Fibroblast of lung (primary cell): ENCODE data around the gene ADRA2C. TPM values are rescaled to one million over a fixed set of nuclear protein-coding genes. Genes with fewer than 3 reads are reported as not detected.

Source experiments
- DNase-seq, 2 donors: peaks; one replicate each; pipeline versions ENCODE4 v3.0.0 to v3.0.0-alpha.2; 2010; ENCODE audit warnings: low read depth in 2 of 2
- H2AFZ ChIP-seq: 2 replicates; pipeline ENCODE4 v1.5.1; 2012; ENCODE audit warnings: low read length, control low read depth, inconsistent platforms
- H3K27ac ChIP-seq: 2 replicates; pipeline ENCODE4 v1.5.1; 2011; ENCODE audit warnings: low read length, control low read depth; ENCODE audit not compliant: insufficient read depth
- H3K27me3 ChIP-seq: 2 replicates; pipeline ENCODE4 v1.5.1; 2011; ENCODE audit warnings: mild to moderate bottlenecking, low read length; ENCODE audit not compliant: control insufficient read depth, insufficient read depth
- H3K36me3 ChIP-seq: 2 replicates; pipeline ENCODE4 v1.5.1; 2011; ENCODE audit warnings: low read length; ENCODE audit not compliant: control insufficient read depth, insufficient read depth
- H3K4me1 ChIP-seq: 2 replicates; pipeline ENCODE4 v1.5.1; 2011; ENCODE audit warnings: low read length; ENCODE audit not compliant: control insufficient read depth, insufficient read depth; ENCODE audit errors: extremely low read depth
- H3K4me2 ChIP-seq: 2 replicates; pipeline ENCODE4 v1.5.1; 2011; ENCODE audit warnings: low read length, control low read depth; ENCODE audit not compliant: insufficient read depth; ENCODE audit errors: extremely low read depth
- H3K4me3 ChIP-seq, 4 experiments: fragments of 200-600 bp in 1 of 4; sonication (generic) in 1 of 4; replicated peaks in 1 of 4; 2 replicates each; pipeline ENCODE4 v1.5.1; 2011 to 2016; ENCODE audit warnings: low read length in 4 of 4, low read depth in 3 of 4, mild to moderate bottlenecking in 3 of 4, control low read depth in 2 of 4, inconsistent platforms in 1 of 4, mixed read lengths in 1 of 4; ENCODE audit not compliant: insufficient read depth in 1 of 4; ENCODE audit errors: control extremely low read depth in 1 of 4
- H3K79me2 ChIP-seq: 2 replicates; pipeline ENCODE4 v1.5.1; 2012; ENCODE audit warnings: mild to moderate bottlenecking, low read length, inconsistent platforms; ENCODE audit not compliant: control insufficient read depth, insufficient read depth
- H3K9ac ChIP-seq: 2 replicates; pipeline ENCODE4 v1.5.1; 2011; ENCODE audit warnings: mild to moderate bottlenecking, low read length, control low read depth; ENCODE audit not compliant: insufficient read depth
- H3K9me3 ChIP-seq: 2 replicates; pipeline ENCODE4 v1.5.1; 2012; ENCODE audit warnings: low read depth, low read length; ENCODE audit not compliant: control insufficient read depth, insufficient read depth
- H4K20me1 ChIP-seq: 2 replicates; pipeline ENCODE4 v1.5.1; 2011; ENCODE audit warnings: low read length; ENCODE audit not compliant: control insufficient read depth, insufficient read depth; ENCODE audit errors: extremely low read depth
- CTCF ChIP-seq, 2 donors: IDR thresholded peaks in 1 of 2; conservative IDR thresholded peaks in 1 of 2; 1 replicate in 1 of 2; 2 replicates in 1 of 2; pipeline ENCODE4 v1.5.1; 2011 to 2012; ENCODE audit warnings: low read length in 2 of 2, control low read depth in 1 of 2, inconsistent platforms in 1 of 2, low read depth in 1 of 2, mild to moderate bottlenecking in 1 of 2
- EZH2 ChIP-seq: IDR thresholded peaks from 2 replicates; pipeline ENCODE4 v1.5.1; 2012; ENCODE audit warnings: low read length, control low read depth, mild to moderate bottlenecking; ENCODE audit errors: missing control alignments
- polyA plus RNA-seq, 2 donors: library from polyadenylated mRNA; depleted of rRNA in 1 of 2; stranded (reverse) in 1 of 2; unstranded in 1 of 2; fragments of >200 nt; gene quantifications; 2 replicates each; pipeline ENCODE4 v1.2.1, GENCODE V29; 2011 to 2012; ENCODE audit warnings: missing spikeins in 1 of 2
- total RNA-seq: library from RNA; depleted of rRNA; stranded (reverse); fragments of >200 nt; gene quantifications from 2 replicates; pipeline ENCODE4 v1.2.1, GENCODE V29; 2014

Gene ADRA2C
- total and polyA plus RNA-seq, 2 donors (not counting 1 experiment from before 2014, with no cell fraction given): 0.30 to 0.33 TPM

- Histone ChIP-seq H3K36me3 (no peaks in the 10 kb centered on the region), H3K27me3 (peaks cover 6% of the 10 kb centered on the region)
- no peak for DNase-seq
Observed at GRCh38 chr4:3750334-3750733, 15.9 kb upstream of the ADRA2C start.

GRCh38 chr4:3752022-3752421, 14.2 kb upstream of the ADRA2C start:
- Histone ChIP-seq H3K9me3 (no peaks in the 10 kb centered on the region), H2AFZ (no peak overlapping the region), H3K4me3 (no peak overlapping the region), H3K27ac (no peak overlapping the region), H4K20me1 (no peaks in the 10 kb centered on the region), H3K4me1 (no peaks in the 10 kb centered on the region), H3K4me2 (no peak overlapping the region), H3K36me3 (no peaks in the 10 kb centered on the region), H3K9ac (no peak overlapping the region), H3K79me2 (no peaks in the 10 kb centered on the region), H3K27me3 (peaks cover 8% of the 10 kb centered on the region)
- DNase-seq: no peak
- TF ChIP-seq CTCF (conservative IDR thresholded peaks at IDR 0.05 in 1 of 2, IDR thresholded peaks at IDR 0.05 in 1 of 2; ENCODE audit: low read depth in 1 of 2, low read length in 2 of 2): no peak
- no peak for TF ChIP-seq EZH2

More at GRCh38 chr4:3750334-3750733, 15.9 kb upstream of the ADRA2C start:
- H3K79me2 ChIP-seq: no peaks in the 10 kb centered on the region
- no peak overlapping the region for H3K27ac ChIP-seq
- no peak overlapping the region for H3K4me2 ChIP-seq
- no peak for TF ChIP-seq EZH2
- no peak for TF ChIP-seq CTCF (conservative IDR thresholded peaks at IDR 0.05 in 1 of 2, IDR thresholded peaks at IDR 0.05 in 1 of 2; ENCODE audit: low read depth in 1 of 2, low read length in 2 of 2)
- H3K4me3 ChIP-seq: no peak overlapping the region
- no peaks in the 10 kb centered on the region for H4K20me1 ChIP-seq
- H2AFZ ChIP-seq: no peak overlapping the region
- no peak overlapping the region for H3K9ac ChIP-seq
- no peaks in the 10 kb centered on the region for H3K9me3 ChIP-seq
- H3K4me1 ChIP-seq: no peaks in the 10 kb centered on the region

- no peaks in the 10 kb centered on the region for H3K9me3 ChIP-seq
- H3K4me3 ChIP-seq: no peak overlapping the region
- no peak overlapping the region for H3K27ac ChIP-seq
- H3K27me3 ChIP-seq: peaks cover 2% of the 10 kb centered on the region
- no peak overlapping the region for H3K9ac ChIP-seq
- DNase-seq: no peak
- no peaks in the 10 kb centered on the region for H4K20me1 ChIP-seq
- no peak overlapping the region for H2AFZ ChIP-seq
- H3K79me2 ChIP-seq: no peaks in the 10 kb centered on the region
- no peaks in the 10 kb centered on the region for H3K36me3 ChIP-seq
- no peaks in the 10 kb centered on the region for H3K4me1 ChIP-seq
- H3K4me2 ChIP-seq: no peak overlapping the region
- TF ChIP-seq CTCF (conservative IDR thresholded peaks at IDR 0.05 in 1 of 2, IDR thresholded peaks at IDR 0.05 in 1 of 2; ENCODE audit: low read depth in 1 of 2, low read length in 2 of 2): no peak
- TF ChIP-seq EZH2: no peak
Observed at GRCh38 chr4:3753726-3754412, 12.3 kb upstream of the ADRA2C start.
